Small intestine (tissue), 16 donors: ENCODE measurements around the gene TTPAL. TPM values are rescaled to one million over a fixed set of nuclear protein-coding genes. Genes with fewer than 3 reads are reported as not detected.

Experiments used
- DNase-seq, 2 donors: peaks; one replicate each; pipeline versions ENCODE4 v3.0.0 to v3.0.0-alpha.2; 2013
- FAIRE-seq: peaks from 2 replicates; lab custom pipeline; 2012; peaks lifted over from hg19 to GRCh38; lab: Jason Lieb, UNC
- H3K27ac ChIP-seq, 3 donors: one replicate each; pipeline ENCODE4 v1.5.1; 2013; ENCODE audit warnings: low read length in 2 of 3, mild to moderate bottlenecking in 2 of 3, control low read depth in 1 of 3, inconsistent platforms in 1 of 3, low read depth in 1 of 3, moderate library complexity in 1 of 3
- H3K27me3 ChIP-seq, 3 donors: one replicate each; pipeline ENCODE4 v1.6.1; 2013; ENCODE audit warnings: low read length in 3 of 3, inconsistent platforms in 1 of 3; ENCODE audit not compliant: control insufficient read depth in 3 of 3, insufficient read depth in 3 of 3
- H3K36me3 ChIP-seq, 3 donors: one replicate each; pipeline ENCODE4 v1.6.1; 2013; ENCODE audit warnings: low read length in 3 of 3, inconsistent platforms in 1 of 3, low read depth in 1 of 3, mild to moderate bottlenecking in 1 of 3, moderate library complexity in 1 of 3; ENCODE audit not compliant: control insufficient read depth in 3 of 3, insufficient read depth in 2 of 3
- H3K4me1 ChIP-seq, 3 donors: one replicate each; pipeline ENCODE4 v1.6.1; 2013; ENCODE audit warnings: low read length in 2 of 3, inconsistent platforms in 1 of 3, low read depth in 1 of 3, mild to moderate bottlenecking in 1 of 3, moderate library complexity in 1 of 3; ENCODE audit not compliant: control insufficient read depth in 3 of 3, insufficient read depth in 2 of 3
- H3K4me3 ChIP-seq, 3 donors: one replicate each; pipeline ENCODE4 v1.5.1; 2013; ENCODE audit warnings: low read length in 3 of 3, control low read depth in 1 of 3, inconsistent platforms in 1 of 3, low read depth in 1 of 3, mild to moderate bottlenecking in 1 of 3, moderate library complexity in 1 of 3
- H3K9me3 ChIP-seq, 2 donors: one replicate each; pipeline ENCODE4 v1.6.1; 2013; ENCODE audit warnings: low read depth in 1 of 2, low read length in 1 of 2; ENCODE audit not compliant: control insufficient read depth in 2 of 2, insufficient read depth in 1 of 2
- WGBS, 3 donors: extraction: QIAGEN DNeasy Blood & Tissue Kit; methylation state at CpG; one replicate each; pipeline ENCODE4 v1.1.7; 2013; 5-methylcytosine and 5-hydroxymethylcytosine counted together
- long read RNA-seq, 10 donors: transcript quantifications; one replicate each; lab custom pipeline, GENCODE V29; 2026
- polyA plus RNA-seq, 4 donors: library from polyadenylated mRNA; stranded (reverse) in 3 of 4; unstranded in 1 of 4; fragments of 200-250 nt in 3 of 4; fragments of 120-200 nt in 1 of 4; gene quantifications; one replicate each; pipeline versions ENCODE4 v1.2.1 to v1.2.3, GENCODE V29; 2013
- donor health status: healthy with polysubstance abuse.
- donor health status: control.
- donor health status: control.
- donor health status: Bipolar disorder and iron deficiency.
- donor health status: healthy.

TTPAL gene, protein sequence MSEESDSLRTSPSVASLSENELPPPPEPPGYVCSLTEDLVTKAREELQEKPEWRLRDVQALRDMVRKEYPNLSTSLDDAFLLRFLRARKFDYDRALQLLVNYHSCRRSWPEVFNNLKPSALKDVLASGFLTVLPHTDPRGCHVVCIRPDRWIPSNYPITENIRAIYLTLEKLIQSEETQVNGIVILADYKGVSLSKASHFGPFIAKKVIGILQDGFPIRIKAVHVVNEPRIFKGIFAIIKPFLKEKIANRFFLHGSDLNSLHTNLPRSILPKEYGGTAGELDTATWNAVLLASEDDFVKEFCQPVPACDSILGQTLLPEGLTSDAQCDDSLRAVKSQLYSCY
- 10 to 100 TPM in 1 of 4 donors, 1 to 10 TPM in 3; 1.8 to 10.2 (median 3.6) TPM for polyA plus RNA-seq
- long read RNA-seq, donor 1, full-length matches to known transcripts: 4 of 4 reads
- long read RNA-seq, donor 1, partial matches to known transcripts: 0 of 4 reads
- long read RNA-seq, donor 1, other reads (novel, unspliced or antisense): 0 of 4 reads
- long read RNA-seq, donor 2, full-length matches to known transcripts: 1 of 1 reads
- long read RNA-seq, donor 2, partial matches to known transcripts: 0 of 1 reads
- long read RNA-seq, donor 2, other reads (novel, unspliced or antisense): 0 of 1 reads
- long read RNA-seq, donor 3, full-length matches to known transcripts: 1 of 1 reads
- long read RNA-seq, donor 3, partial matches to known transcripts: 0 of 1 reads
- long read RNA-seq, donor 3, other reads (novel, unspliced or antisense): 0 of 1 reads
- long read RNA-seq, donor 4: 0 reads
- long read RNA-seq, donor 5: 0 reads
- long read RNA-seq, donor 6, full-length matches to known transcripts: 1 of 1 reads
- long read RNA-seq, donor 6, partial matches to known transcripts: 0 of 1 reads
- long read RNA-seq, donor 6, other reads (novel, unspliced or antisense): 0 of 1 reads
- long read RNA-seq, donor 7: 0 reads
- long read RNA-seq, donor 8: 0 reads
- long read RNA-seq, donor 9, full-length matches to known transcripts: 1 of 1 reads
- long read RNA-seq, donor 9, partial matches to known transcripts: 0 of 1 reads
- long read RNA-seq, donor 9, other reads (novel, unspliced or antisense): 0 of 1 reads
- long read RNA-seq, donor 10, full-length matches to known transcripts: 3 of 3 reads
- long read RNA-seq, donor 10, partial matches to known transcripts: 0 of 3 reads
- long read RNA-seq, donor 10, other reads (novel, unspliced or antisense): 0 of 3 reads

DNA sequence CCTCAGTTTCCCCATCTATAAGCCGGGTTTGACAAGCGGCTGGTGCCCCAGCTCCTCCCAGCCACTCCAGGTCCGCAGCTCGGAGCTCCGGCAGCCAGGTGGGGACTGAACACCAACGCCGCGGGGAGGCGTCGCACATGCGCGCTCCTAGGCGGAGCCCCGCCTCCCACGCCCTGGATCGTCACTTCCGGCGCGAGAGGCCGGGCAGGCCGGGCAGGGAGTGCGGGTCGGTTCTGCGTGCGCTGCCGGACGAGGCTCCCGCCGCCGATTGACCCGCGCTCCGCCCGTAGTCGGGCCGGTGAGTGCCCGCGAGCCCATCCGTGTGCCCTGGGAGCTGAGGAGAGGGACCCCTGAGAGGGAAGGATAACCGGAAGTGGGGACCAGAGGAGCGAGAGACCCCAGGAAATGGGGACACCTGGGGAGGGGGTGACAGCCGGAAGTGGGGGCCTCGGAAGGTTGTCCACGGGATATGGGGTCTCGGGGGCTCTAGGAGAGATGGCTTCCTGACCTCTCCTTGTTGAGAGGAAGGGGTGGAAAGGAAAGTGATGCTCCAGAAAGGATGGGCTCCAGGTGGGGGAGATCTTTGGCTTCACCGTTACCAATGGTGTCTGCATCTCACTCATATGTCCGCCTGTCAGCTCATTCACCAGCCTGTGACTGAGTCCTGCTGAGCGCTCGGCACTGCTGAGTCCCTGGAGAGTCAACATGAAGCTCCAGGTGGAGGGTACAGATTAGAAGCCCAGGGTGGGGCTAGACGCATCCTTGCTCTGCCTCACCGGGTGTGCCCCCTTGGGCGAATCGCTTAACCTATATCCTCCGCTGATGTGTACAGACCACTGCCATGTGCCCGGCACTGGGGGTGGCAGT is at the start of gene TTPAL:
Gene TTPAL, plus strand, starts transcription at position 181 of the 867 bp plus-strand sequence. CDS start 4,126 bp downstream, outside the sequence.
- no peak for FAIRE-seq
- Histone ChIP-seq H3K27me3 (no peaks in the 10 kb centered on the region), H3K4me1 (peaks cover 0 to 6% (median 0%) of the 10 kb centered on the region in 3 donors), H3K27ac (peak within 1 kb of the TSS; percentile 79 to 96 (median 84)), H3K9me3 (no peaks in the 10 kb centered on the region), H3K4me3 (peak within 1 kb of the TSS; percentile 61 to 97 (median 85)), H3K36me3 (peaks cover 0 to 16% (median 0%) of the 10 kb centered on the region in 3 donors)
- peak; percentile 92 to 95 for DNase-seq
- 0 to 2% (median 1%) methylated on average over 48 to 55 of the region's 55 CpGs for WGBS, 3 donors

DNA sequence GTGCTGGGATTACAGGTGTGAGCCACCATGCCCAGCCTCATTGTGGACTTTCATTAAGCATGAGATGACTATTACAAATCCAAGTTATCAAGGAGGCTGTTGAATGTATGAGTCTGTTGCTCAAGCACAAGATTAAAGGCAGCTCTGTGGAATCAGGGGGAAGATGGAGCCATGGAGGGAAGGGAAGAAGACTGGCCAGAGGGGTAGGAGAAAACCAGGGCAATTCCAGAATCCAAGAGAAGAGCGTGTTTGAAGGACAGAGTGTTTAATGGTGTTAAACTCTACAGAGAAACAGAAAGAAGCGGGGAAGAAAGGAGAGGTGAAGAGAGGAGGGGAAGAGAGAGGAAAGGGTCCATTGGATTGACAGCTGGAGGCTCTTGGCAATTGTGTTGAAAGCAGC is 49.8 kb upstream of the TTPAL start:
- Histone ChIP-seq H3K4me1 (peaks cover 0 to 34% (median 0%) of the 10 kb centered on the region in 3 donors), H3K27me3 (no peaks in the 10 kb centered on the region), H3K27ac (peak overlapping the region in 2 of 3 donors; percentile 52 to 59), H3K36me3 (peaks cover 3 to 85% (median 21%) of the 10 kb centered on the region in 3 donors), H3K9me3 (no peaks in the 10 kb centered on the region), H3K4me3 (no peak overlapping the region)
- WGBS, 3 donors: 79 to 95% (median 86%) methylated on average over 2 of the region's 2 CpGs
- DNase-seq (no peak), FAIRE-seq (no peak)

DNA sequence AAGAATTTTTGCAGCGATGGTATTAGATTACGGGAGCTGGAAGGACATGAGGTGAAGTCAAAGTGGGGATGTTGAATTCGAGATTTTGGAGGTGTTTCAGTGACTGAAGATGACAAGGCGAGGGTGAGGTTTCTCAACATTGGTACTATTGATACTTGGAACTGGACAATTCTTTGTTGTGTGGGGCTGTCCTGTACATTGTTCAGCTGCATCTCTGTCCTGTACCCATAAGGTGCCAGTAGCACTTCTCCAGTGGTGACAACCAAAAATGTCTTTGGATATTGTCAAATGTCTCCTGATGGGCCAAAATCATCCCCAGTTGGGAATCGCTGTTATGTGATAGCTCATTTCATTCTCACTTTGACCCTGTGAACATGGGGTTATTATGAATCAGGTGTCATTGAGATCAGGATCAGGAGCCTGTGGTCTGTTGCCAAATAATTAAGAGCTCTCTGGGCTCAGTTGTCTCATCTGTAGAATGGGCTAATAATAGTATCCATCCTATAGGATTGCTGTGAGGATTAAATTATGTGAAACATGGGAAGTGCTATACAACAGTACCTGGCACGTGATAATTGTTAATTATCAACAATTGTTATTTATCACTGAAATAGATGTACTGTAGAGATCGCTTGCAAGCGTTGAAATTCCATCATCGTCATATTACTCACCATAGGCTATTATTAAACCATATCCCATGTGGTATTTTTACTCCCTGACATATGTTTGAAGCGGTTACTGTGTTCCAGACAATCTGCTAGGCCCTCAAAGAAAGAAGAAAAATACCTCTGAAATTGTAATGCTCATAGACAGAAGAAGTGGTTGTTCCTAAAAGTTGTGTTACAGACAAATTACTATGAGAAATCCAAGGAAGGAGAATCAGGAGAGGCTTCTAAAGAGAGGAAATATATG is 48.5 kb upstream of the TTPAL start:
- Histone ChIP-seq H3K4me3 (no peak overlapping the region), H3K36me3 (peaks cover 2 to 86% (median 15%) of the 10 kb centered on the region in 3 donors)

DNA sequence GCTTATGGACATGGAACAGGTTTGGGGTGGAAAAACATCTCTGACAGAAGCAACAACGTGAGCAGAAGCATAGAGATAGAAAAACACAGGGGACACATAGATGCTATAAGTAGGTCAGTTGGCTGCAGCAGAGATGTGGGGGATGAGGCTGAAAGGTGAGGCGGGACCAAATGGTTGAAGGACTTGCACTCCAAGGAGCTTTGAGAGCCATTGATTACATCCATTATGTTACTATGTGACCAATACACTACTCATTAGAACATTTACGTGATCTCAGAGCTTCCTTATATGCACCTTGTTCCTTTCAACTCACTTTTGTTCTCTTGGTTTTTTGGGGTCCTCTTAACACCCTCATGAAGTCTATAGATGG is 47.9 kb upstream of the TTPAL start:
- Histone ChIP-seq H3K36me3 (peaks cover 2 to 81% (median 13%) of the 10 kb centered on the region in 3 donors), H3K9me3 (no peaks in the 10 kb centered on the region), H3K27me3 (no peaks in the 10 kb centered on the region), H3K4me1 (peaks cover 0 to 37% (median 0%) of the 10 kb centered on the region in 3 donors), H3K4me3 (no peak overlapping the region), H3K27ac (peak overlapping the region in 2 of 3 donors; percentile 2)
- DNase-seq (no peak), FAIRE-seq (no peak)
- 86 to 88% (median 87%) methylated on average over 3 of the region's 3 CpGs for WGBS, 3 donors

More for the DNA sequence above, 48.5 kb upstream of the TTPAL start:
- Histone ChIP-seq H3K27me3 (no peaks in the 10 kb centered on the region), H3K27ac (peak overlapping the region in 2 of 3 donors; percentile 2), H3K4me1 (peaks cover 0 to 41% (median 0%) of the 10 kb centered on the region in 3 donors), H3K9me3 (no peaks in the 10 kb centered on the region)
- FAIRE-seq: no peak
- WGBS, 3 donors: 75 to 79% (median 77%) methylated on average over 10 of the region's 10 CpGs
- no peak for DNase-seq

DNA sequence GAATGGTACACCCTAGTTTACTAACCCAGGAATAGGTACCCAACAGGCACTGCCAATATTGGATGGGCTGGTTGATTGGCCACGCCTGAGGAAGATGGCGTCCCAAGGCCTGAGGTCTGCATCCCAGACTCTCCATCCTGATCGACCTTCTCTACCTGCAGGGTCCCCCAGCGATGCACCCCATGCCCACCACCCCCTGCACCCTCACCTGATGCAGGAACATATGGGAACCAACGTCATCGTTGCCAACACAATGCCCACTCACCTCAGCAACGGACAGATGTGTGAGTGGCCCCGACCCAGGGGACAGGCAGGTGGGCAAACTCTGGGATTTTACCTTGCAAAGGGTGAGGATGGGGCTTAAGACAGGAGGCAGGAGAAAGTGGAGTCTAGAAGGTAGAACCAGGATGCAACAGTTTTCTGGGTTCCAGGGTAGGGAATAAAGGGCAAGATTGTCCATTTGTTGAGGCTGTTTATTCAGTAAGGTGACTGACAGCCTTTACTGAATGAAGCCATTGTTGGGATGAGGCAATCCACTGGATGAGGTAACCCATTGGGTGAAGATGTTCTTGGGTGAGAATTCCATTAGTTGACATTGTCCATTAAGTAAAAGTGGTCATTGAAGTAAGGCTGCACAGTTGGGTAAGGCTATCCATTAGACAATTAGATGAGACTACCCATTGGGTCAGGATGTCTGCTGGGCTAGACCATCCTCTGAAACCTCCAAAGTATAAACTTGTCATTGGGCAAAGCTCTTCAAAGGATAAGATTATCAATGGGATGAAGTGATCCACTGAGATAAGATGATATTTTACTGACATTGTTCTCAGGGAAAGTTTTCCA is 47.3 kb upstream of the TTPAL start:
- Histone ChIP-seq H3K27ac (peak overlapping the region in 1 of 3 donors; percentile 12), H3K27me3 (no peaks in the 10 kb centered on the region), H3K36me3 (peaks cover 2 to 75% (median 13%) of the 10 kb centered on the region in 3 donors), H3K9me3 (no peaks in the 10 kb centered on the region), H3K4me1 (peaks cover 0 to 42% (median 0%) of the 10 kb centered on the region in 3 donors), H3K4me3 (no peak overlapping the region)
- no peak for DNase-seq
- 84 to 89% (median 88%) methylated on average over 8 of the region's 8 CpGs for WGBS, 3 donors
- no peak for FAIRE-seq

DNA sequence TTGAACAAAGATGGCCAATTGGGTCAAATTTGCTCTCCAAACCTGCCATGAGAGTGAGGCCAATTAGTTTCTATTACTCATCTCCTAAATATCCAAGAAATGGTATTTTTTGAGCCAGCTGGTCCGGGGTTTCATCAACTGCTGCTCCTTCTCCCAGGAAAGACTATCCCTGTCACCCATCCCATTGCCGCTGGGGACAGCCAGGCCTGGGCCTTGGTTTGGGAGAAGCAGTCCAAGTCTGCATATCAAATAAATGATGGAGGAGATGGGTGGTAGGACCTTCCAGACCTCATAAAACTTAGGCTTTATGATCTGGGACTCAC is 46.7 kb upstream of the TTPAL start:
- H3K36me3 ChIP-seq: peaks cover 2 to 69% (median 13%) of the 10 kb centered on the region in 3 donors

More for the DNA sequence above, 46.7 kb upstream of the TTPAL start:
- Histone ChIP-seq H3K4me1 (peaks cover 0 to 46% (median 2%) of the 10 kb centered on the region in 3 donors), H3K4me3 (no peak overlapping the region), H3K27ac (peak overlapping the region in 1 of 3 donors; percentile 4), H3K27me3 (no peaks in the 10 kb centered on the region), H3K9me3 (no peaks in the 10 kb centered on the region)
- 51 to 80% (median 77%) methylated on average over 2 of the region's 2 CpGs for WGBS, 3 donors
- no peak for FAIRE-seq
- DNase-seq: no peak
